H9 (cell line): ENCODE results near the gene NHERF1. TPM values are rescaled to one million over a fixed set of nuclear protein-coding genes. Genes with fewer than 3 reads are reported as not detected.
A peak's percentile ranks its signal among the peaks of the same experiment; 100 is the strongest.

Source experiments
- DNase-seq: peaks from one replicate; pipeline ENCODE4 v3.0.0-alpha.2; 2017
- H2AFZ ChIP-seq: one replicate; pipeline ENCODE4 v1.6.1; 2013; ENCODE audit warnings: mild to moderate bottlenecking, low read length, control low read depth, moderate library complexity
- H2AK5ac ChIP-seq: 2 replicates; pipeline ENCODE4 v1.6.1; 2013; ENCODE audit warnings: low read length, control low read depth, mixed read lengths; ENCODE audit not compliant: insufficient read length
- H2BK120ac ChIP-seq: one replicate; pipeline ENCODE4 v1.6.1; 2013; ENCODE audit warnings: low read depth, mild to moderate bottlenecking, low read length, control low read depth, inconsistent platforms; ENCODE audit not compliant: poor library complexity, severe bottlenecking
- H2BK12ac ChIP-seq: 2 replicates; pipeline ENCODE4 v1.6.1; 2013; ENCODE audit warnings: low read length, control low read depth, mixed read lengths, low read depth; ENCODE audit not compliant: insufficient read length
- H2BK15ac ChIP-seq: 2 replicates; pipeline ENCODE4 v1.6.1; 2013; ENCODE audit warnings: low read depth, low read length, control low read depth
- H2BK20ac ChIP-seq: one replicate; pipeline ENCODE4 v1.6.1; 2013; ENCODE audit warnings: low read depth, mild to moderate bottlenecking, low read length, control low read depth, inconsistent platforms; ENCODE audit not compliant: poor library complexity, severe bottlenecking
- H2BK5ac ChIP-seq: 2 replicates; pipeline ENCODE4 v1.6.1; 2013; ENCODE audit warnings: low read length, control low read depth, mixed read lengths; ENCODE audit not compliant: insufficient read length
- H3K14ac ChIP-seq: 2 replicates; pipeline ENCODE4 v1.6.1; 2013; ENCODE audit warnings: low read length, control low read depth; ENCODE audit not compliant: insufficient read depth
- H3K18ac ChIP-seq: 2 replicates; pipeline ENCODE4 v1.6.1; 2013; ENCODE audit warnings: low read depth, mild to moderate bottlenecking, mixed read lengths, low read length, control low read depth; ENCODE audit not compliant: insufficient read length
- H3K23ac ChIP-seq: 2 replicates; pipeline ENCODE4 v1.6.1; 2013; ENCODE audit warnings: low read length, control low read depth, mixed read lengths, low read depth; ENCODE audit not compliant: insufficient read length
- H3K23me2 ChIP-seq: 2 replicates; pipeline ENCODE4 v1.6.1; 2013; ENCODE audit warnings: low read depth, mild to moderate bottlenecking, mixed read lengths, low read length, control low read depth; ENCODE audit not compliant: insufficient read length, poor library complexity, severe bottlenecking
- H3K27ac ChIP-seq: 2 replicates; pipeline ENCODE4 v1.5.1; 2013; ENCODE audit warnings: low read length, control low read depth, mixed read lengths, low read depth; ENCODE audit not compliant: insufficient read length
- H3K27me3 ChIP-seq: 2 replicates; pipeline ENCODE4 v1.6.1; 2013; ENCODE audit warnings: low read length, control low read depth, inconsistent platforms; ENCODE audit not compliant: insufficient read depth
- H3K4ac ChIP-seq: 2 replicates; pipeline ENCODE4 v1.6.1; 2013; ENCODE audit warnings: low read depth, mild to moderate bottlenecking, control low read depth, inconsistent platforms, low read length, moderate library complexity
- H3K4me1 ChIP-seq: 2 replicates; pipeline ENCODE4 v1.6.1; 2013; ENCODE audit warnings: low read length, control low read depth, inconsistent platforms; ENCODE audit not compliant: insufficient read depth
- H3K4me2 ChIP-seq: 2 replicates; pipeline ENCODE4 v1.6.1; 2013; ENCODE audit warnings: low read length, control low read depth, mixed read lengths; ENCODE audit not compliant: insufficient read length, insufficient read depth
- H3K56ac ChIP-seq: 2 replicates; pipeline ENCODE4 v1.6.1; 2013; ENCODE audit warnings: low read depth, mild to moderate bottlenecking, mixed read lengths, low read length, control low read depth; ENCODE audit not compliant: insufficient read length
- H3K79me1 ChIP-seq: 2 replicates; pipeline ENCODE4 v1.6.1; 2013; ENCODE audit warnings: low read depth, mild to moderate bottlenecking, moderate library complexity, low read length, control low read depth, inconsistent platforms; ENCODE audit not compliant: insufficient read depth, poor library complexity, severe bottlenecking
- H3K79me2 ChIP-seq: 2 replicates; pipeline ENCODE4 v1.6.1; 2013; ENCODE audit warnings: low read length, control low read depth, inconsistent platforms; ENCODE audit not compliant: insufficient read depth
- H3K9ac ChIP-seq: 2 replicates; pipeline ENCODE4 v1.6.1; 2013; ENCODE audit warnings: low read length, control low read depth, mixed read lengths; ENCODE audit not compliant: insufficient read length; ENCODE audit errors: extremely low read depth
- H3K9me3 ChIP-seq: one replicate; pipeline ENCODE4 v1.6.1; 2013; ENCODE audit warnings: low read depth, low read length, inconsistent platforms; ENCODE audit not compliant: control insufficient read depth
- H3T11ph ChIP-seq: one replicate; pipeline ENCODE4 v1.6.1; 2013; ENCODE audit warnings: mild to moderate bottlenecking, low read length, control low read depth, inconsistent platforms
- H4K20me1 ChIP-seq: one replicate; pipeline ENCODE4 v1.6.1; 2013; ENCODE audit not compliant: control insufficient read depth, insufficient read length, insufficient read depth
- H4K5ac ChIP-seq: 2 replicates; pipeline ENCODE4 v1.6.1; 2013; ENCODE audit warnings: low read depth, mild to moderate bottlenecking, mixed read lengths, low read length, control low read depth; ENCODE audit not compliant: insufficient read length
- H4K8ac ChIP-seq: replicated peaks from 2 replicates; pipeline ENCODE4 v1.6.1; 2013; ENCODE audit warnings: low read length, control low read depth, mixed read lengths, low read depth; ENCODE audit not compliant: insufficient read length
- H4K91ac ChIP-seq: 2 replicates; pipeline ENCODE4 v1.6.1; 2013; ENCODE audit warnings: low read depth, mild to moderate bottlenecking, moderate library complexity, mixed read lengths, low read length, control low read depth; ENCODE audit not compliant: insufficient read length
- H3K27ac Mint-ChIP-seq, 3 experiments: 2 replicates in 2 of 3; 3 replicates in 1 of 3; pipeline ENCODE4 v1.8.0; 2020 to 2021; ENCODE audit warnings: mixed read lengths in 3 of 3, mild to moderate bottlenecking in 1 of 3, moderate library complexity in 1 of 3
- H3K27me3 Mint-ChIP-seq: 2 replicates; pipeline ENCODE4 v1.8.0; 2021; ENCODE audit warnings: low read depth, mild to moderate bottlenecking, moderate library complexity, mixed read lengths
- H3K36me3 Mint-ChIP-seq, 3 experiments: 2 replicates in 2 of 3; 3 replicates in 1 of 3; pipeline ENCODE4 v1.8.0; 2020 to 2021; ENCODE audit warnings: low read depth in 3 of 3, mixed read lengths in 3 of 3; ENCODE audit not compliant: insufficient read depth in 1 of 3
- H3K4me1 Mint-ChIP-seq, 2 experiments: 2 replicates each; pipeline ENCODE4 v1.8.0; 2020; ENCODE audit warnings: mixed read lengths in 2 of 2
- H3K4me3 Mint-ChIP-seq, 2 experiments: 2 replicates in 1 of 2; 3 replicates in 1 of 2; pipeline ENCODE4 v1.8.0; 2020 to 2021; ENCODE audit warnings: mild to moderate bottlenecking in 2 of 2, mixed read lengths in 2 of 2, moderate library complexity in 1 of 2
- H3K9me3 Mint-ChIP-seq, 2 experiments: 2 replicates in 1 of 2; 3 replicates in 1 of 2; pipeline ENCODE4 v1.8.0; 2020; ENCODE audit warnings: mild to moderate bottlenecking in 2 of 2, mixed read lengths in 2 of 2, moderate library complexity in 1 of 2
- WGBS: extraction: QIAGEN DNeasy Blood & Tissue Kit; methylation state at CpG from one replicate; pipeline ENCODE4 v1.1.7; 2013; ENCODE audit warnings: missing lambda C conversion rate, low lambda C conversion rate, mixed read lengths; ENCODE audit not compliant: insufficient read length; ENCODE audit errors: extremely low coverage; 5-methylcytosine and 5-hydroxymethylcytosine counted together
- total RNA-seq: library from RNA; stranded (reverse); gene quantifications from 2 replicates; pipeline ENCODE4 v1.2.1, GENCODE V29; 2021
- TF ChIP-seq, protein P1 (sequence below): fragments of 200-600 bp; sonication (generic); conservative IDR thresholded peaks from 3 replicates; pipeline ENCODE4 v1.8.0; 2021; ENCODE audit warnings: antibody characterized with exemption, mild to moderate bottlenecking

NHERF1 gene
- total RNA-seq, 1 experiment from 2014 or later: 74.4 TPM

DNA sequence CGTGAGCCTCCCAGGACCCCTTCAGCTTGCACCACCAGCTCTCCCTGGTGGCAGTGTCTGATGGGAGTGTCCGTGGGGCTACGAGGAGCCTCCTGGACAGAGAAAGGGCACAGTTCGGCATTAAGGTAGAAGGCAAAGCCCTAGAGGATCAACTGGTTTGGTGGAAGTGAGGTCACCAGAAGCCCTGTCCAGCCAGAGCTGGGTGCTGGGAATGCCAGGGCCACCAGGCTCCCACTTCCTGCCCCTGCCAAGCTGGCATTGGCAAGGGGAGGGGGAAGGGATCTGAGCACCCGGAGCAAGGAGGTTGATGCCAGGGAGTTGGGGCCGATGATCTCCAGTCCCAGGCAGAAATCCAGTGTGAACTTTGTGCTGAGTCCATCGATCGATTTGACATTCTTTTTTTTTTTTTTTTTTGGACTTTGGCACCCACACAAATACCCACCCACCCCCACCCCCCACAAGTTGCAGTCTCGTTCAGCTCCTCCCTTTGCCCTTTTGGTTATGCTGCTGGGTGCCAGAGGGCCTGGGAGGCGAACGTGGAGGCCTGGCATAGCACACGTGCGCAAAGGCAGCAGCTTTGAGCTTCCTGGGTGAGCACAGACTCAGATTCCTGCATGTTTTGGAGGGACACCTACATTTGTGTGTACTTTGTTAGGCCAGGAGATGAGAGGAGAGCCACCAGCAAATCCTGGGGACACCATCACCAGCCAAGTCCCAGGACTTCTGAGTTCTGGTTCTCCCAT lies 2.1 kb downstream of the NHERF1 start:
- Histone ChIP-seq H3K18ac (no peak overlapping the region), H2AFZ (no peak overlapping the region), H3K27me3 (no peaks in the 10 kb centered on the region), H3K4ac (no peak overlapping the region), H3K79me1 (peaks cover 9% of the 10 kb centered on the region), H2BK5ac (no peak overlapping the region), H2BK15ac (no peak overlapping the region), H3K23me2 (peaks cover 9% of the 10 kb centered on the region), H3K14ac (no peak overlapping the region), H2AK5ac (no peak overlapping the region), H3K4me1 (peaks cover 11% of the 10 kb centered on the region), H3K56ac (no peak overlapping the region), H4K91ac (no peak overlapping the region), H3T11ph (no peak overlapping the region), H3K27ac (no peak overlapping the region), H3K23ac (no peak overlapping the region), H2BK12ac (no peak overlapping the region), H4K8ac (no peak overlapping the region), H2BK20ac (no peak overlapping the region), H4K5ac (no peak overlapping the region), H4K20me1 (no peaks in the 10 kb centered on the region), H3K79me2 (peaks cover 10% of the 10 kb centered on the region; the same call in 1 of the 2 replicates), H3K9me3 (no peaks in the 10 kb centered on the region), H2BK120ac (no peak overlapping the region), H3K9ac (no peak overlapping the region), H3K4me2 (peak overlapping the region; percentile 69)
- no peak for DNase-seq
- Mint-ChIP-seq H3K9me3 (no peaks in the 10 kb centered on the region), H3K27me3 (peaks cover 2% of the 10 kb centered on the region), H3K4me1 (peaks cover 55 to 69% of the 10 kb centered on the region in 2 experiments), H3K27ac (no peak overlapping the region), H3K36me3 (peaks cover 12 to 24% (median 20%) of the 10 kb centered on the region in 3 experiments), H3K4me3 (peak overlapping the region; percentile 89 to 93)
- WGBS: no CpG with 5 or more reads among the region's 13 CpGs
- TF ChIP-seq, protein P1, sequence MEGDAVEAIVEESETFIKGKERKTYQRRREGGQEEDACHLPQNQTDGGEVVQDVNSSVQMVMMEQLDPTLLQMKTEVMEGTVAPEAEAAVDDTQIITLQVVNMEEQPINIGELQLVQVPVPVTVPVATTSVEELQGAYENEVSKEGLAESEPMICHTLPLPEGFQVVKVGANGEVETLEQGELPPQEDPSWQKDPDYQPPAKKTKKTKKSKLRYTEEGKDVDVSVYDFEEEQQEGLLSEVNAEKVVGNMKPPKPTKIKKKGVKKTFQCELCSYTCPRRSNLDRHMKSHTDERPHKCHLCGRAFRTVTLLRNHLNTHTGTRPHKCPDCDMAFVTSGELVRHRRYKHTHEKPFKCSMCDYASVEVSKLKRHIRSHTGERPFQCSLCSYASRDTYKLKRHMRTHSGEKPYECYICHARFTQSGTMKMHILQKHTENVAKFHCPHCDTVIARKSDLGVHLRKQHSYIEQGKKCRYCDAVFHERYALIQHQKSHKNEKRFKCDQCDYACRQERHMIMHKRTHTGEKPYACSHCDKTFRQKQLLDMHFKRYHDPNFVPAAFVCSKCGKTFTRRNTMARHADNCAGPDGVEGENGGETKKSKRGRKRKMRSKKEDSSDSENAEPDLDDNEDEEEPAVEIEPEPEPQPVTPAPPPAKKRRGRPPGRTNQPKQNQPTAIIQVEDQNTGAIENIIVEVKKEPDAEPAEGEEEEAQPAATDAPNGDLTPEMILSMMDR: no peak
